CD8-positive, alpha-beta memory T cell (primary cell): ENCODE data around the gene STK26. TPM values are rescaled to one million over a fixed set of nuclear protein-coding genes. Genes with fewer than 3 reads are reported as not detected.
"Not testable (repeated sequence)": the region's sequence is repeated elsewhere in the genome, so short reads cannot be mapped to it uniquely, and the experiment has no call there.

ENCODE experiments used
- CTCF ChIA-PET: fragments of 350-600 bp; sonication (Branson Sonifier 250); formaldehyde crosslinking; loops from one replicate; lab custom pipeline; 2021; ENCODE audit warnings: antibody characterized with exemption; lab: Charles Lee
- POLR2A ChIA-PET: fragments of 350-600 bp; sonication (Branson Sonifier 250); formaldehyde crosslinking; loops from one replicate; lab custom pipeline; 2021; ENCODE audit warnings: antibody characterized with exemption; lab: Charles Lee
- DNase-seq, 5 donors: peaks; one replicate each; pipeline versions ENCODE4 v3.0.0 to v3.0.0-alpha.2; 2020 to 2022; ENCODE audit warnings: mixed read lengths in 1 of 5
- H3K27ac ChIP-seq: one replicate; pipeline ENCODE4 v1.7.0; 2013; ENCODE audit warnings: low read depth, mild to moderate bottlenecking, low read length, moderate library complexity
- H3K27me3 ChIP-seq: 2 replicates; pipeline ENCODE4 v1.7.0; 2013; ENCODE audit warnings: low read length, mild to moderate bottlenecking; ENCODE audit not compliant: insufficient read depth, poor library complexity, severe bottlenecking
- H3K36me3 ChIP-seq: 2 replicates; pipeline ENCODE4 v1.7.0; 2013; ENCODE audit warnings: mild to moderate bottlenecking, low read length, moderate library complexity; ENCODE audit not compliant: insufficient read depth
- H3K4me1 ChIP-seq: 2 replicates; pipeline ENCODE4 v1.7.0; 2013; ENCODE audit warnings: mild to moderate bottlenecking, low read length, moderate library complexity; ENCODE audit not compliant: insufficient read depth
- H3K4me3 ChIP-seq: 2 replicates; pipeline ENCODE4 v1.7.0; 2013; ENCODE audit warnings: mild to moderate bottlenecking, low read length
- H3K9me3 ChIP-seq: 2 replicates; pipeline ENCODE4 v1.7.0; 2013; ENCODE audit warnings: mild to moderate bottlenecking, low read length
- H3K27ac Mint-ChIP-seq, 8 donors: one replicate each; pipeline ENCODE4 v1.8.0; 2020 to 2021; ENCODE audit warnings: mixed read lengths in 8 of 8, mild to moderate bottlenecking in 6 of 8, inconsistent platforms in 3 of 8, moderate library complexity in 3 of 8
- H3K27me3 Mint-ChIP-seq, 2 donors: one replicate each; pipeline ENCODE4 v1.8.0; 2020 to 2021; ENCODE audit warnings: mixed read lengths in 2 of 2, mild to moderate bottlenecking in 1 of 2, moderate library complexity in 1 of 2
- H3K36me3 Mint-ChIP-seq, 3 donors: one replicate each; pipeline ENCODE4 v1.8.0; 2020 to 2021; ENCODE audit warnings: mixed read lengths in 3 of 3, inconsistent platforms in 1 of 3, mild to moderate bottlenecking in 1 of 3
- H3K4me1 Mint-ChIP-seq, 3 donors: one replicate each; pipeline ENCODE4 v1.8.0; 2020 to 2021; ENCODE audit warnings: mixed read lengths in 3 of 3, inconsistent platforms in 1 of 3, mild to moderate bottlenecking in 1 of 3
- H3K4me3 Mint-ChIP-seq, 7 donors: one replicate each; pipeline ENCODE4 v1.8.0; 2020 to 2021; ENCODE audit warnings: mixed read lengths in 7 of 7, mild to moderate bottlenecking in 6 of 7, moderate library complexity in 4 of 7, inconsistent platforms in 2 of 7
- H3K9me3 Mint-ChIP-seq, 5 donors: one replicate each; pipeline ENCODE4 v1.8.0; 2020 to 2022; ENCODE audit warnings: mixed read lengths in 5 of 5, mild to moderate bottlenecking in 3 of 5, moderate library complexity in 2 of 5, inconsistent platforms in 1 of 5
- polyA plus RNA-seq: library from polyadenylated mRNA; unstranded; fragments of 300-500 nt; fragmentation: Illumina TruSeq; gene quantifications from one replicate; pipeline ENCODE4 v1.2.3, GENCODE V29; 2021
- total RNA-seq, 2 experiments: library from RNA; stranded (reverse); gene quantifications; one replicate each; pipeline ENCODE4 v1.2.3, GENCODE V29; 2021

The STK26 gene
- total and polyA plus RNA-seq, 3 experiments from 2014 or later, result 52.0 to 52.5 (median 52.4) TPM

DNA sequence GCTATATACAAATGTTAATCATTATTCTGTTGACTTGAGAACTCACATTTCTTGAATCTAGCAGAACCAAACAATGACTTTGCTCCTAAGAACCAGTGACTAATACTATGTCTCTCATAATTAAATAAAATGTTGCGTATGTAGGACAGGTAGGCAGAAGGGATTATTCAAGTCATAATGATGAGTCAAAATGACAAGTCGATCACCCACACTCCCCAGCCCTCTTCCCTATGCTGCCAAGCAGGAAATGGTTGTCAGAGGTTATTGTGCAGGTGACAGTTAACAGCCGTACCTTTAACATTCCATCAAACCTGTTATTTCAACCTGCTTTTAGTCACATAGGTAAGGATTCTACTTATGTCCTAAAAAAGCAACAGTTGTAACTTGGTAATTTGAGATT is 22.0 kb upstream of the STK26 start:
- DNase-seq, result no peak
- no peak overlapping the region for H3K27ac Mint-ChIP-seq
- ChIA-PET POLR2A (no interaction called here), CTCF (no interaction called here)
- peaks cover 0 to 17% (median 12%) of the 10 kb centered on the region in 3 donors for H3K4me1 Mint-ChIP-seq
- Histone ChIP-seq H3K4me3 (no peak overlapping the region), H3K27me3 (no peaks in the 10 kb centered on the region), H3K4me1 (peaks cover 11% of the 10 kb centered on the region), H3K36me3 (no peaks in the 10 kb centered on the region), H3K27ac (no peak overlapping the region), H3K9me3 (no peaks in the 10 kb centered on the region)
- H3K27me3 Mint-ChIP-seq, result peaks cover 0 to 4% of the 10 kb centered on the region in 2 donors
- no peaks in the 10 kb centered on the region for H3K9me3 Mint-ChIP-seq
- peak overlapping the region in 1 of 7 donors; percentile 25 for H3K4me3 Mint-ChIP-seq
- no peaks in the 10 kb centered on the region for H3K36me3 Mint-ChIP-seq

DNA sequence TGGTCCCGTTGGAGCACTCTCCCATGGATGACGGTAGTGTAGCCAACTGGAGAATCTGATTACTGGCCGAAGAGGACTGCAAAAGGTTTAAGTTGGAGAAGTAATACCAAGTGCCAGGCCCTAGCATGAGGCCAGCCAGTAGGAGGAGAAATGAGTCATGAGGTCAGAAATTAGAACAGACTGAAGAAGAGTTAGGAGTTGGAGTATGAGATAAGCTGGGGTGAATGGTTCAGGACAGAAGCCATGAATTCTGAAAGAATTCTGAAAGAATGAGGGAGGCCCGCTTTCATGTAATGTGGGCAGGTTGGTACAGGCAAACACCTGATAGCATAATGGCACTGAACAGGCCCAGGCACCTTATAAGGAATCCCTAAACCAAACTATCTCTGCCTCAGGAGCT is 18.4 kb upstream of the STK26 start:
- CTCF ChIA-PET, result no interaction called here

DNA sequence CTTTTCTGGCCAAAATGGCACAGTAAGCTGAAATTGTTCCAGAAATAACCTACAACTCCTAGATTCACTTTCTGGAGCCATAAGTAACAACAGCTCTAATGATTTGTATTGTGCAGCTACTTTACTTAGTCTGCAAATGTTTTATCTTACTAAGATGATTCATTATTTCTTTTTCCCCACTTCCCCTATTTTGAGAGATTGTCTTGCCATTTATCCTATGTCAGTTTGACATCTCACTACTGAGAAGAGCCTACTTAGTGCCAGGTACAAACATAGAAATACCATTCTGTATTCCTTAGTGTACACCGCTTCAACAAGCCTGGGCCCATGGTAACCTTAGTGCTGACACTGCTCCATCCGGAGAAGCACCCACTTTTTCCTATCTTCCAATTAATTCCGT is 13.8 kb upstream of the STK26 start:
- no peak overlapping the region for H3K27ac ChIP-seq
- H3K4me3 Mint-ChIP-seq, result no peak overlapping the region
- no peaks in the 10 kb centered on the region for H3K27me3 ChIP-seq
- H3K27me3 Mint-ChIP-seq, result peaks cover 0 to 15% of the 10 kb centered on the region in 2 donors
- H3K4me1 ChIP-seq, result no peaks in the 10 kb centered on the region
- H3K4me1 Mint-ChIP-seq, result peaks cover 0 to 3% (median 2%) of the 10 kb centered on the region in 3 donors
- DNase-seq, result no peak
- no peaks in the 10 kb centered on the region for H3K9me3 ChIP-seq
- no peak overlapping the region for H3K27ac Mint-ChIP-seq
- H3K36me3 ChIP-seq, result no peaks in the 10 kb centered on the region
- CTCF ChIA-PET, result no interaction called here
- POLR2A ChIA-PET, result no interaction called here
- H3K4me3 ChIP-seq, result no peak overlapping the region
- H3K9me3 Mint-ChIP-seq, result no peaks in the 10 kb centered on the region
- H3K36me3 Mint-ChIP-seq, result no peaks in the 10 kb centered on the region

More for the DNA sequence above, 18.4 kb upstream of the STK26 start:
- no peaks in the 10 kb centered on the region for H3K36me3 ChIP-seq
- H3K27me3 ChIP-seq, result no peaks in the 10 kb centered on the region
- no peak overlapping the region for H3K27ac ChIP-seq
- H3K4me1 ChIP-seq, result peaks cover 11% of the 10 kb centered on the region
- H3K9me3 Mint-ChIP-seq, result no peaks in the 10 kb centered on the region
- no peaks in the 10 kb centered on the region for H3K9me3 ChIP-seq
- H3K27me3 Mint-ChIP-seq, result peaks cover 0 to 12% of the 10 kb centered on the region in 2 donors
- H3K4me1 Mint-ChIP-seq, result peaks cover 2 to 19% (median 12%) of the 10 kb centered on the region in 3 donors
- H3K4me3 Mint-ChIP-seq, result no peak overlapping the region
- DNase-seq, result no peak
- H3K36me3 Mint-ChIP-seq, result no peaks in the 10 kb centered on the region
- H3K27ac Mint-ChIP-seq, result no peak overlapping the region
- POLR2A ChIA-PET, result no interaction called here
- no peak overlapping the region for H3K4me3 ChIP-seq

DNA sequence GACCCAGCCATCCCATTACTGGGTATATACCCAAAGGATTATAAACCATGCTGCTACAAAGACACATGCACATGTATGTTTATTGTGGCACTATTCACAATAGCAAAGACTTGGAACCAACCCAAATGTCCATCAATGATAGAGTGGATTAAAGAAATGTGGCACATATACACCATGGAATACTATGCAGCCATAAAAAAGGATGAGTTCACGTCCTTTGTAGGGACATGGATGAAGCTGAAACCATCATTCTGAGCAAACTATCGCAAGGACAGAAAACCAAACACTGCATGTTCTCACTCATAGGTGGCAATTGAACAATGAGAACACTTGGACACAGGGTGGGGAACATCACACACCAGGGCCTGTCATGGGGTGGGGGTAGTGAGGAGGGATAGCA is 12.9 kb upstream of the STK26 start:
- H3K4me3 ChIP-seq, H3K4me1 Mint-ChIP-seq, H3K27ac Mint-ChIP-seq, CTCF ChIA-PET, H3K36me3 Mint-ChIP-seq, H3K36me3 ChIP-seq, H3K27me3 ChIP-seq, H3K4me1 ChIP-seq, DNase-seq, H3K9me3 ChIP-seq, POLR2A ChIA-PET, H3K9me3 Mint-ChIP-seq, H3K27ac ChIP-seq, H3K4me3 Mint-ChIP-seq: not testable (repeated sequence)
- H3K27me3 Mint-ChIP-seq, result peaks cover 0 to 15% of the 10 kb centered on the region in 2 donors

DNA sequence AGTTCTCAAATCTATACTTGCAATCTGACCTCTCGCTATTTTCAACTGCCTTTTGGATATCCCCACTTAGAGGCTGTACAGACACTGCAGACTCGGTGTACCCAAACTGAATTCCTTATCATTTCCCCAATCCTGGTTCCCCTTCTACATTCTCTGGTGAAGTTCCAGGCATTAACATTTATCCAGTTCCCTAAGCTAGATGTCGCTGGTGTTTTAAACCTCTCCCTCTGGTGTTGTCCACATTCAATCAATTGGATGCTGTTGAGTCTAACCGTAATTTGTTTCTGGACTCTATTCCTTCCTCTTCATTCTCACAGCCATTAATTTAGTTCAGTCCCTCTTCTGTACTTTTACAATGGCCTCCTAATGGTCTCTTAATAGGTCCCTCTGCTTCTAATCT is 7.2 kb upstream of the STK26 start:
- Mint-ChIP-seq H3K9me3 (no peaks in the 10 kb centered on the region), H3K4me1 (peaks cover 16 to 17% (median 16%) of the 10 kb centered on the region in 3 donors), H3K36me3 (no peaks in the 10 kb centered on the region), H3K27ac (no peak overlapping the region), H3K4me3 (no peak overlapping the region), H3K27me3 (peaks cover 0 to 3% of the 10 kb centered on the region in 2 donors)
- Histone ChIP-seq H3K9me3 (no peaks in the 10 kb centered on the region), H3K4me1 (peaks cover 16% of the 10 kb centered on the region), H3K4me3 (no peak overlapping the region), H3K27me3 (no peaks in the 10 kb centered on the region), H3K27ac (no peak overlapping the region), H3K36me3 (no peaks in the 10 kb centered on the region)
- CTCF ChIA-PET, result no interaction called here
- no peak for DNase-seq
- POLR2A ChIA-PET, result no interaction called here

DNA sequence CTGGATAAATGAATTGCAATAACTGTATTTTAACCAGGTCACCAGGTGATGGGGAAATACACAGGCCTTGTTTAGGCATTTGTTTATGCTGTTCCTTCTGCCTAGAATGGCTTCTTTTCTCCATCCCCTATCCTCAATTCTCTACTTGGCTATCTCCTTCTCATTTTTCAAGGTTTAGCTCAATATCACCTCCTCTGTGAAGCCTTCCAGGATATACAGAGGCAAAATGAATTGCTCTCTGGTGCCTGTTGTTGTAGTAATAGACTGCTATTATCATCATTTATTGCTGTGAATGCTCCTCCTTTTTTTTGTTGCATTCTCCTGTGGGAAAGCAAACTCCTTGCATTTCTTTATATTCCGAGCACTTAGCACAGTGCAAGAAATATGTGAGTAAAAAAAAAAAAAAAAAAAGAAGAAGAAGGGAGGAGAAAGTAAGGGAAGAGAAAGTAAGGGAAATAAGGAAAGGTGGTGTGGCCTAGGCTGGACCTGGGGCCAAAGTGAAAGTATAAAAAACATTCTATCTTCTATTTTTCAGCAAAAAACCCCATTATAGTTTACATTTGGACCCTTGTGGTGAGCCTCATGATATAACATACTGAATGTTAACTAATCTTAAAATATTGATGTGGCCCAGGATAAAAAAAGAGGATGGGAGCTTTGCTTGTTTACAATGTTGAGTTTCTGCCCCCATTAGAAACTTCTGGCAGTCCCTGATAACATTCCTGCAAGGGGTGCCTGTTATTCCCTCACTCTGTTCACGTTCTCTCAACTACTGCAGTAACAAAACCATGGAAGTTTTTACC is 6.3 kb upstream of the STK26 start:
- H3K36me3 ChIP-seq, result no peaks in the 10 kb centered on the region
- Mint-ChIP-seq H3K27me3 (peaks cover 0 to 2% of the 10 kb centered on the region in 2 donors), H3K36me3 (no peaks in the 10 kb centered on the region), H3K4me1 (peaks cover 16 to 22% (median 17%) of the 10 kb centered on the region in 3 donors), H3K27ac (peak overlapping the region in 6 of 8 donors; percentile 23 to 75 (median 44)), H3K4me3 (no peak overlapping the region), H3K9me3 (no peaks in the 10 kb centered on the region)
- no peak for DNase-seq
- peak overlapping the region; percentile 24 for H3K27ac ChIP-seq
- H3K4me1 ChIP-seq, result peaks cover 16% of the 10 kb centered on the region
- H3K9me3 ChIP-seq, result no peaks in the 10 kb centered on the region
- POLR2A ChIA-PET, result no interaction called here
- H3K4me3 ChIP-seq, result no peak overlapping the region
- no peaks in the 10 kb centered on the region for H3K27me3 ChIP-seq
- CTCF ChIA-PET, result interaction anchor here (1.4 kb wide), 1 partner anchor 76 kb away, joined by 3 read pairs; no protein-coding TSS in a partner anchor

DNA sequence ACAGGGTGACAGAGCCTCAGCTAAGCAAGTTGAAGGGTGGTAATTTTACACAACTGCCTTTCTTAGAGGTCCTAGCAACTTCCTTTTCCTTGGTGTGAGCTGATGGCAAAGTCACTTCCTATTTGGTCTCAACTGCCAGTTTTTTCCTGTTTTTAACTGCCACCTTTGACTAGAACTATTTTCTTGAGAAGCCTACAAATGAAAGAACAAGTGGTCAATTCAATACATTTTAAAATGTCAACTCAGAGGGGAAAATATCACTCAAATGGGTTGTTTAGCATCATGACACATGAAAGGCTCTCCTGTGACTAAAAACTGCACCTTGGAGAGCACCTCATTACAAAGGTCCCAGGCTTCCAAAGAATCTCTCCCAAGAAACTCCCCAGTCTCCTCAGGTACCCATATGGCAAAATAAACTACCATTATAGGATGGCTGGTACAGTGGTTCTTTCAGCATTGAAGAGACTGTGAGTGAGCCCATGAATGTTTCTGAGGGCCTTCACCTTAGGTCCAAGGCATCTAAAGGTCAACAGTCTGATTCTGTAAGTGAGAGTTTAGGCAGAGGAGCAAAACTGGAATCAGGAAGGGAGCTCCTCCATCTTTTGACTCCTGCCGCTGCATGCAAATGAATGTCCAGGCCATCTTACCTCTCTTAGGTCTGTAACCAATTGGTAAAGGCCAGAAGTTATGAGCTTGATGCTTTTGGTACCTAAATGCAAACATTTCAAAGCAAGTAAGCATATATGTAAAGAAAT is 5.5 kb upstream of the STK26 start:
- DNase-seq, result no peak
- H3K36me3 Mint-ChIP-seq, result no peaks in the 10 kb centered on the region
- Histone ChIP-seq H3K4me3 (no peak overlapping the region), H3K27ac (peak overlapping the region; percentile 6), H3K27me3 (no peaks in the 10 kb centered on the region), H3K4me1 (peaks cover 16% of the 10 kb centered on the region), H3K36me3 (no peaks in the 10 kb centered on the region), H3K9me3 (no peaks in the 10 kb centered on the region)
- POLR2A ChIA-PET, result no interaction called here
- peak overlapping the region in 6 of 8 donors; percentile 23 to 75 (median 44) for H3K27ac Mint-ChIP-seq
- H3K4me3 Mint-ChIP-seq, result no peak overlapping the region
- CTCF ChIA-PET, result interaction anchor here (1.4 kb wide), 1 partner anchor 75 kb away, joined by 3 read pairs; no protein-coding TSS in a partner anchor
- peaks cover 16 to 22% (median 17%) of the 10 kb centered on the region in 3 donors for H3K4me1 Mint-ChIP-seq
- H3K9me3 Mint-ChIP-seq, result no peaks in the 10 kb centered on the region
- peaks cover 0 to 4% of the 10 kb centered on the region in 2 donors for H3K27me3 Mint-ChIP-seq
